CD4-positive, alpha-beta T cell treated with Interleukin-17A for 1 hour (primary cell): ENCODE measurements around the gene RNF150.

Experiments used
- DNase-seq: peaks from one replicate; pipeline ENCODE4 v3.0.0-alpha.2; 2020

The RNF150 gene

GRCh38 chr4:140903522-140904475 is 229.5 kb downstream of the RNF150 start:
- no peak for DNase-seq

- no peak for DNase-seq
These were observed 231.4 kb downstream of the RNF150 start for GRCh38 chr4:140901736-140902336.

- DNase-seq: no peak
These were observed 239.3 kb downstream of the RNF150 start for GRCh38 chr4:140893939-140894338.

GRCh38 chr4:140888054-140888453 is 245.2 kb downstream of the RNF150 start:
- no peak for DNase-seq

- no peak for DNase-seq
These were observed 245.8 kb downstream of the RNF150 start for GRCh38 chr4:140887467-140887866.

- peak; percentile 21 for DNase-seq
These were observed 248.7 kb downstream of the RNF150 start for GRCh38 chr4:140884431-140885058.

- DNase-seq: no peak
These were observed 255.5 kb downstream of the RNF150 start for GRCh38 chr4:140877781-140878180.

GRCh38 chr4:140876615-140877364 is 256.5 kb downstream of the RNF150 start:
- no peak for DNase-seq

DNA sequence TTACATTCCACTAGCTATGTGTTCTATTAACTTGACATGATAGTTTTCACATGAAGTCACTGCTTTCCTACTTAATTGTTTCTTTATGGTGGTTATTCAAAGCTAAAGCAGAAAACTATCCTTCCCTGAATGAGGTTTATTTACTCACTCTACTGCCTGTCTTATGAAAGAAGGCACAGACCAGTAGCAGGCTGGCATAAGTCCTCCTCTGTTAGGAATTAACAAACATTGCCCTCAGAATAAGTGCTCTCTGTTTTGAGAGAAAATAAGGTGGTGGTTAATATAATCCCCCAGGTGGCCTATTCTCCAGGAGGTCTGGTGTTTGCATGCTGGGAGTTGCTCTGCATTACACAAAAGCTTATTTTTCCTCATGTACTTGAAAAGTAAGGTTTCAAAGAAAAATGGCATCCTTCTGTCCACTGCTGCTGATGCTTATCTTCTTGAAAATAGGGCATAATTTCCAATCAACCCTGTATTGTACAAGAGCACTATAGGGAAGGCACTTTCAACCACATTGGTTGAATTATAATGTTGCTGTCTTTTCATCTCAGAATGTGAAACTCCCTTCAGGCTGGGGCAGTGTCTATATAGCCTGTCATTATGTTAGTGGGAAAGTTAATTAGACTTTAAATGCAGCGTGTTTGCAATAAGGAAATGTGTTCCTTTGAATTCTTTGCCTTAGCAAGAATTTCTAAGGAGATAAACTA is 257.4 kb downstream of the RNF150 start:
- DNase-seq: no peak

- no peak for DNase-seq
These were observed 259.2 kb downstream of the RNF150 start for GRCh38 chr4:140874056-140874455.

DNA sequence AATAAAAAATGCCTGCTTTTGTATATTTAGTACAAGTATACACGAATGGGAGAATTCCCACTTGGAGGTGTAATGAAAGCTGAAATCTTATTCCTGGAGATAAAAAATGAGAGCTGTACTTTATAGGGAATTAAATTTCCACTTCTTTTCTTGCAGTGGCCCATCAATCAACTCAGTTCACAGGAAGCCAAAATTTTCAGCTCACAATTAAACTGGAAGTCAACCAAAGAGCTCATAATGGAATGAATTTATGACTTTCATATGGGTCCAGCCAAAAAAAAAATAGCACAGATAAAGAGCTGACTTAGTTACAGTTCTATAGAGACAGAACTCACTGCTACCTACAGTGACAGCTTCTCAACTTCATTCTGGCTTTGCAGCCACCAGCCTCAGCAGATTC is 261.9 kb downstream of the RNF150 start:
- no peak for DNase-seq

GRCh38 chr4:140870427-140870826 is 262.8 kb downstream of the RNF150 start:
- DNase-seq: no peak

- no peak for DNase-seq
These were observed 263.8 kb downstream of the RNF150 start for GRCh38 chr4:140869446-140869845.

DNA sequence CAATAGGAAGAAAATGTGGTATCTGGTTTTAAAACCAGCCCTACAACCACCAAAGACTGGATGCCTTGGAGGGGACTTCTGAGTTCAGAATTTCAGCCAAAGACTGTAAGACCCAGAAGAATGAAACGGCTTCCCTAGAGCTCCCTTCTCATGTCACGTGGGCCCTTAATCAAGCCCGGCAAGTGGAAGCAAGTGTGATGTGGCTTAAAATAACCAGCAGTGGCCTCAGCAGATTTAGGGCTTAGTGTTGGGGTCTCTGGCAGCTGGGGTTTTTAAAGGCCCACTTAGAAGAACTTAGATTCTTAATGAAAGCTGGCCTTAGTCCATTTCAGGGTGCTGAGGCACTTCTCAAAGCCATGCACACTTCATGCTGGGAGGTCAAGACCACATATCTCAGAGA is 265.9 kb downstream of the RNF150 start:
- no peak for DNase-seq

- DNase-seq: no peak
These were observed 266.7 kb downstream of the RNF150 start for GRCh38 chr4:140866492-140867005.

- DNase-seq: no peak
These were observed 267.7 kb downstream of the RNF150 start for GRCh38 chr4:140865253-140866217.

- no peak for DNase-seq
These were observed 270.1 kb downstream of the RNF150 start for GRCh38 chr4:140863197-140863596.

GRCh38 chr4:140862177-140862442 is 271.2 kb downstream of the RNF150 start:
- no peak for DNase-seq

DNA sequence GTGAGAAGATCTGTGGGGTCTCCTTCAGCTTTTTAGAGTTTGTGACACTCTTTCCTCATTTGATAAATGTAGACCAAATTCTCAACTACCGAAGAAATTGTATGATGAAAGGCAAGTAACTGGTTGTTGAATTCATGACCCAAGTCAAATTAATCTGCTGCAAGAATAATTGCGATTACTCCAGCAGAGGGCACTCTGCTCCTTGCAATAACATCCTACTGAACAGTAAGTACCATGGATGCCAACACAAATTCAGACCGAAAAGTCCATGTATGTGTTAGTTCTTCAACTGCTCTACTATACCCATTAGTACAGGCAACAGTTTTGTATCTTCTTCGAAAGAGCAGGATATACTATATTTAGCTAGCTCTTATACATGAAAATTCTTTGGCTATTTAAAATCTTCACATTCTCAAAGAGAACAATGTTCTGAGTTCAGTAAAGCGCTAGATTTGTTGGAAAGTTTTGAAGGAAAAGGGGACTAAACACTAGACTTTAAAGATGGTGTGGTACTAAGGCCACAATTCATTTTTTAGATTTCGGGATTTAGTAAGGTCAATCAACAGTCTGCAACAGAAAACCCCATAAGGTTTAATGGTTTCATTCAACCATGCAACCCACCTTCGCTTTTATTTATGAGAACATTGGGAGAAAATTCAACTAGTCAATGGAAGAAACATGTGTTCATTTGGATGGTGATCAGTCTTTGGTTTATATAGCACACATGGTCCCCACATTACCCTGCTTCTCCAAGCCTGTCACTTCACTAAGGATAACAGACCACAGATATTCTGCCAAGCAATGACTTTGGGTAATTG is 271.7 kb downstream of the RNF150 start:
- peak; percentile 59 for DNase-seq

- no peak for DNase-seq
These were observed 274.4 kb downstream of the RNF150 start for GRCh38 chr4:140858897-140859296.
